Measurements from ENCODE around the gene DTWD2.

The DTWD2 gene

DNA sequence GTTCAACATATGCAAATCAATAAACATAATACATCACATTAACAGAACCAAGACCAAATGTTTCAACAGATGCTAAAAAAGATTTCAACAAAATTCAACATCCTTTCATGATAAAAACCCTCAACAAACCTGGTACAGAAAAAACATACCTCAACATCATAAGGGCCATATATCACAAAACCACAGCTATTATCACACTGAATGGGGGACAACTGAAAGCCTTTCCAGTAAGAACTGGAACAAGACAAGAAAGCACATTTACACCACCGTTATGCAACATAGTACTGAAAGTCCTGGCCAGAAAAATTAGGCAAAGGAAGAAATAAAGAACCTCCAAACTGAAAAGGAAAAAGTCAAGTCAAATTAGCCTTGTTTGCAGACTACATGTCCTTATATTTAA is 93.6 kb downstream of the DTWD2 start:
- no peaks in the 10 kb centered on the region for H3K9me2 ChIP-seq (replicated peaks; ENCODE audit: insufficient read depth, low read length)

DNA sequence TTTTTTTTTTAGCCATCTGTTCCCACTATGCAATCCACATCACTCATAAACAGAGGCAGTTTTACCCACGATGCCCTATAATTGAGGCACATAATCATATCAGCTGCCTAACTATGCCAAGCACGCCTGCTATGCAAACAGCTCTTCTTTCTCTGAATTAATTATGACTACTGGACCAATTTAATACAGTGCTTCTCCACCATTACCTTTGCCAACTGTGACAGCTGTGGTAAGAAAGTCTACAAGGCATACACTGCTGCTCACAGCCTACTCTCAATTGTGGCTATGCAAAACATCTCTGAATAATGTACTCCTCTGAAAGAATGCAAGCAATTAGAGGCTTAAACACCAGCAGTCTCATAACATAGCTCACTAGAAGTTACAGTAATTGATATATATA is 97.1 kb downstream of the DTWD2 start:
- H3K79me2 ChIP-seq (ENCODE audit: low read length) = no peaks in the 10 kb centered on the region
- DNase-seq = no peak

More for the DNA sequence above, 93.6 kb downstream of the DTWD2 start:
- Histone ChIP-seq H3K4me3 (ENCODE audit: low read length) (no peak overlapping the region), H4K20me1 (ENCODE audit: insufficient read depth, low read length) (no peaks in the 10 kb centered on the region), H3K27me3 (replicated peaks; ENCODE audit: insufficient read depth, low read length) (no peaks in the 10 kb centered on the region), H3K36me3 (replicated peaks; ENCODE audit: insufficient read depth, low read length) (no peaks in the 10 kb centered on the region), H3K9me3 (replicated peaks; ENCODE audit: insufficient read depth, low read length) (no peaks in the 10 kb centered on the region), H3K4me1 (ENCODE audit: low read length) (no peaks in the 10 kb centered on the region), H3K79me2 (ENCODE audit: low read length) (no peaks in the 10 kb centered on the region), H3K27ac (ENCODE audit: low read length) (no peak overlapping the region), H3K9ac (ENCODE audit: low read length) (no peak overlapping the region), H3F3A (ENCODE audit: insufficient read depth, low read length) (no peaks in the 10 kb centered on the region), H3K4me2 (ENCODE audit: low read depth, low read length) (no peak overlapping the region), H2AFZ (ENCODE audit: low read length) (no peak overlapping the region)
- TF ChIP-seq, protein P1, sequence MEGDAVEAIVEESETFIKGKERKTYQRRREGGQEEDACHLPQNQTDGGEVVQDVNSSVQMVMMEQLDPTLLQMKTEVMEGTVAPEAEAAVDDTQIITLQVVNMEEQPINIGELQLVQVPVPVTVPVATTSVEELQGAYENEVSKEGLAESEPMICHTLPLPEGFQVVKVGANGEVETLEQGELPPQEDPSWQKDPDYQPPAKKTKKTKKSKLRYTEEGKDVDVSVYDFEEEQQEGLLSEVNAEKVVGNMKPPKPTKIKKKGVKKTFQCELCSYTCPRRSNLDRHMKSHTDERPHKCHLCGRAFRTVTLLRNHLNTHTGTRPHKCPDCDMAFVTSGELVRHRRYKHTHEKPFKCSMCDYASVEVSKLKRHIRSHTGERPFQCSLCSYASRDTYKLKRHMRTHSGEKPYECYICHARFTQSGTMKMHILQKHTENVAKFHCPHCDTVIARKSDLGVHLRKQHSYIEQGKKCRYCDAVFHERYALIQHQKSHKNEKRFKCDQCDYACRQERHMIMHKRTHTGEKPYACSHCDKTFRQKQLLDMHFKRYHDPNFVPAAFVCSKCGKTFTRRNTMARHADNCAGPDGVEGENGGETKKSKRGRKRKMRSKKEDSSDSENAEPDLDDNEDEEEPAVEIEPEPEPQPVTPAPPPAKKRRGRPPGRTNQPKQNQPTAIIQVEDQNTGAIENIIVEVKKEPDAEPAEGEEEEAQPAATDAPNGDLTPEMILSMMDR (IDR thresholded peaks at IDR 0.05; ENCODE audit: low read length) = no peak
- TF ChIP-seq EZH2phosphoT487 (IDR thresholded peaks at IDR 0.05; ENCODE audit: low read length) = no peak
- TF ChIP-seq EZH2 (optimal IDR thresholded peaks at IDR 0.05; ENCODE audit: low read depth, low read length) = no peak
- no peak for DNase-seq

DNA sequence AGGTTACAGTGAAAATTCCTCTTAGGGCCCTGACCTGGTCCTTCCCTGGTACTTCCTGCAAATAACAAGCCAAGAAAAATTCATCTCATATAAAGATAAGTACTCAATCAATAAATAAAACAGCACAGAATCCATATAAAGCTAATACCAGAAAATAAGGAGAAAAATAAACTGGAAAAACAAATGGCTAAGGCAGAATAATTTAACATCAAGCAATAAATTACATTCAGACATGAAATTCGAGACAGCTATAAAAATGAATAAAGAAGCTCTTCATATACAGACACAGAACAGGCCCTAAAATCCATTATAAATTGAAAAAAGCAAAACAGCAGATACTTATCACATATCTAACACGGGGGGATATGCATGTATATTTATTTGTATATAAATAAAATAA is 99.2 kb downstream of the DTWD2 start:
- TF ChIP-seq EZH2 (optimal IDR thresholded peaks at IDR 0.05; ENCODE audit: low read depth, low read length) = no peak
- TF ChIP-seq, protein P1 (IDR thresholded peaks at IDR 0.05; ENCODE audit: low read length) = no peak
- no peak for TF ChIP-seq EZH2phosphoT487 (IDR thresholded peaks at IDR 0.05; ENCODE audit: low read length)
- H3K9ac ChIP-seq (ENCODE audit: low read length) = no peak overlapping the region
- H3K4me2 ChIP-seq (ENCODE audit: low read depth, low read length) = no peak overlapping the region
- H3F3A ChIP-seq (ENCODE audit: insufficient read depth, low read length) = no peaks in the 10 kb centered on the region
- no peak overlapping the region for H3K4me3 ChIP-seq (ENCODE audit: low read length)
- no peaks in the 10 kb centered on the region for H3K9me2 ChIP-seq (replicated peaks; ENCODE audit: insufficient read depth, low read length)
- no peaks in the 10 kb centered on the region for H3K27me3 ChIP-seq (replicated peaks; ENCODE audit: insufficient read depth, low read length)
- no peaks in the 10 kb centered on the region for H3K4me1 ChIP-seq (ENCODE audit: low read length)
- H3K9me3 ChIP-seq (replicated peaks; ENCODE audit: insufficient read depth, low read length) = no peaks in the 10 kb centered on the region
- no peaks in the 10 kb centered on the region for H4K20me1 ChIP-seq (ENCODE audit: insufficient read depth, low read length)
- no peak overlapping the region for H3K27ac ChIP-seq (ENCODE audit: low read length)
- no peak overlapping the region for H2AFZ ChIP-seq (ENCODE audit: low read length)
- no peaks in the 10 kb centered on the region for H3K79me2 ChIP-seq (ENCODE audit: low read length)
- H3K36me3 ChIP-seq (replicated peaks; ENCODE audit: insufficient read depth, low read length) = no peaks in the 10 kb centered on the region
- no peak for DNase-seq

More for the DNA sequence above, 97.1 kb downstream of the DTWD2 start:
- Histone ChIP-seq H3K9me3 (replicated peaks; ENCODE audit: insufficient read depth, low read length) (no peaks in the 10 kb centered on the region), H3K27ac (ENCODE audit: low read length) (no peak overlapping the region), H3K4me1 (ENCODE audit: low read length) (no peaks in the 10 kb centered on the region), H3K27me3 (replicated peaks; ENCODE audit: insufficient read depth, low read length) (no peaks in the 10 kb centered on the region), H4K20me1 (ENCODE audit: insufficient read depth, low read length) (no peaks in the 10 kb centered on the region), H2AFZ (ENCODE audit: low read length) (no peak overlapping the region), H3K9ac (ENCODE audit: low read length) (no peak overlapping the region), H3K4me2 (ENCODE audit: low read depth, low read length) (no peak overlapping the region), H3K9me2 (replicated peaks; ENCODE audit: insufficient read depth, low read length) (no peaks in the 10 kb centered on the region), H3K4me3 (ENCODE audit: low read length) (no peak overlapping the region), H3K36me3 (replicated peaks; ENCODE audit: insufficient read depth, low read length) (no peaks in the 10 kb centered on the region), H3F3A (ENCODE audit: insufficient read depth, low read length) (no peaks in the 10 kb centered on the region)
- TF ChIP-seq EZH2phosphoT487 (IDR thresholded peaks at IDR 0.05; ENCODE audit: low read length) = no peak
- TF ChIP-seq, protein P1 (IDR thresholded peaks at IDR 0.05; ENCODE audit: low read length) = no peak
- no peak for TF ChIP-seq EZH2 (optimal IDR thresholded peaks at IDR 0.05; ENCODE audit: low read depth, low read length)

All from MM.1S (cell line).